PC-3 (cell line): Measurements from ENCODE around the gene CELF2. TPM values are rescaled to one million over a fixed set of nuclear protein-coding genes. Genes with fewer than 3 reads are reported as not detected.

Source experiments
- ATAC-seq: fragments of 200-7000 bp; cut with Tn5 transposase; 2 replicates; pipeline ENCODE4 v1.9.1; 2020; ENCODE audit warnings: mild to moderate bottlenecking, moderate library complexity
- BruUV-seq: library from RNA; stranded (reverse); fragments of 400-500 nt; replicated peaks from 2 replicates; lab custom pipeline; 2021; lab: Mats Ljungman, UMichigan
- CTCF ChIA-PET: fragments of 300-600 bp; sonication (Branson Sonifier 250); formaldehyde crosslinking; loops from one replicate; lab custom pipeline; 2022; ENCODE audit warnings: antibody characterized with exemption; lab: Charles Lee
- POLR2A ChIA-PET: fragments of 300-600 bp; sonication (Branson Sonifier 250); formaldehyde crosslinking; loops from one replicate; lab custom pipeline; 2022; ENCODE audit warnings: antibody characterized with exemption; ENCODE audit not compliant: unreplicated experiment; lab: Charles Lee
- DNase-seq: peaks from one replicate; pipeline ENCODE4 v3.0.0-alpha.2; 2015
- H2AFZ ChIP-seq: fragments of 300-600 bp; sonication (generic); 2 replicates; pipeline ENCODE4 v1.6.0; 2016; ENCODE audit warnings: antibody characterized with exemption, low read length
- H3F3A ChIP-seq: fragments of 300-600 bp; sonication (generic); one replicate; pipeline ENCODE4 v1.6.0; 2017; ENCODE audit warnings: antibody characterized with exemption, low read length, control low read depth, mild to moderate bottlenecking; ENCODE audit not compliant: unreplicated experiment
- H3K27ac ChIP-seq: fragments of 300-600 bp; sonication (generic); 2 replicates; pipeline ENCODE4 v1.5.1; 2016; ENCODE audit warnings: mild to moderate bottlenecking, low read length
- H3K27me3 ChIP-seq: fragments of 300-600 bp; sonication (generic); 2 replicates; pipeline ENCODE4 v1.6.1; 2016; ENCODE audit warnings: low read length, mixed read lengths
- H3K36me3 ChIP-seq: fragments of 300-600 bp; sonication (generic); 2 replicates; pipeline ENCODE4 v1.6.1; 2016; ENCODE audit warnings: low read depth, mixed run types, low read length, mixed read lengths
- H3K4me1 ChIP-seq: fragments of 300-600 bp; sonication (generic); 2 replicates; pipeline ENCODE4 v1.5.1; 2016; ENCODE audit warnings: low read length; ENCODE audit not compliant: insufficient read depth
- H3K4me2 ChIP-seq: fragments of 300-600 bp; sonication (generic); 2 replicates; pipeline ENCODE4 v1.6.0; 2016; ENCODE audit warnings: low read length
- H3K4me3 ChIP-seq: fragments of 300-600 bp; sonication (generic); 2 replicates; pipeline ENCODE4 v1.5.1; 2016; ENCODE audit warnings: mild to moderate bottlenecking, low read length, mixed read lengths
- H3K79me2 ChIP-seq: fragments of 300-600 bp; sonication (generic); 2 replicates; pipeline ENCODE4 v1.6.1; 2017; ENCODE audit warnings: low read length, mixed read lengths
- H3K9ac ChIP-seq: fragments of 300-600 bp; sonication (generic); 2 replicates; pipeline ENCODE4 v1.6.0; 2016; ENCODE audit warnings: mild to moderate bottlenecking, low read length
- H3K9me2 ChIP-seq: fragments of 300-600 bp; sonication (generic); replicated peaks from 2 replicates; pipeline ENCODE4 v1.6.1; 2016; ENCODE audit warnings: mixed run types, low read length, mixed read lengths
- H3K9me3 ChIP-seq: fragments of 300-600 bp; sonication (generic); 2 replicates; pipeline ENCODE4 v1.6.1; 2016; ENCODE audit warnings: low read length, mixed read lengths
- H4K20me1 ChIP-seq: fragments of 300-600 bp; sonication (generic); 2 replicates; pipeline ENCODE4 v1.6.1; 2016; ENCODE audit warnings: low read length, mixed read lengths
- CTCF ChIP-seq: fragments of 300-600 bp; sonication (generic); conservative IDR thresholded peaks from 2 replicates; pipeline ENCODE4 v1.5.1; 2017; ENCODE audit warnings: antibody characterized with exemption, low read depth, mild to moderate bottlenecking, low read length
- EZH2 ChIP-seq: fragments of 300-600 bp; sonication (generic); IDR thresholded peaks from one replicate; pipeline ENCODE4 v1.6.1; 2017; ENCODE audit warnings: antibody characterized with exemption, mild to moderate bottlenecking, low read length; ENCODE audit not compliant: unreplicated experiment
- EZH2phosphoT487 ChIP-seq: fragments of 300-600 bp; sonication (generic); IDR thresholded peaks from 2 replicates; pipeline ENCODE4 v1.6.1; 2018; ENCODE audit warnings: mild to moderate bottlenecking, antibody characterized with exemption, low read length, borderline replicate concordance
- intact Hi-C: fragments of 100-400 bp; cut with micrococcal nuclease; formaldehyde crosslinking; loops from 2 replicates; pipeline ENCODE4 v1.9.0; 2023
- total RNA-seq: library from RNA; depleted of rRNA; stranded (reverse); fragments of >200 nt; gene quantifications from 2 replicates; pipeline ENCODE4 v1.2.3, GENCODE V29; 2014

The CELF2 gene
- total RNA-seq, 1 experiment from 2014 or later, result not detected

DNA sequence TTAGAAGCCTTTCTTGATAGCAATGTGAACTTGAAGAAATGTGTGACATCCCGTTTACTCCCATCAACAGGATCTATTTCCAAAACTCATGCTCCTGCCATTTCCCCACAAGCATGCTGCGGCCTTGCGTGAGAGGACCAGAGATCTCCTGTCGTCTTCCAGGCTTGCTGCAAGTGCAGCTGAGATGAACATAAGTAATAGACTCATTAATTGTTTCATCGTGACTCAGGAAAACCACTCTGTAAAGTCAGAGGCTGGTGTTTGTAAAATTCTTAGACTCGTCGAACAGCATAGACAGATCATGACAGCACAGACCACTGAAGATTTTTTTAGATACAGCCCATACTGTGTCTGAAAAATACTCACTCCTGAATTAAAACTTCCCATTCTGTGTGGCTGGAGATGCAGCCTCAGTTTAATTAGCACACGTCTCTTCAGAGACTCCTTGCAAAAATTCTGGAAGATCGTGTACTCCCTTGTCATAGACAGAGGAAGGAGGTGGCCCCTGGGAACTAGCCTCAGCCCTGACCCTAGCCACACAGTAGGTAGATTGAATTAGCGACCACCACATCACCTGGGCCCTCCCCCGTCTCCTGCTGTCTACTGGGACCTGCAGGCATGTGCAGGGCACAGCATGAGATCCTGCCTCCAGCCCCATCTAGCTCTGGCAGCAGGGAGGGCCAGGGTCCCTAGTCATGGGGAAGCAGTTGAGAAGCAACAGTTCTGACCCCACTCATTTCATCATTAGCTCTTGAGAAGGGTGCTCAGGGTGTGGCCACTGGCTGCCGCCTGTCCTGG lies 226.0 kb downstream of the CELF2 start:
- Histone ChIP-seq H3K9ac (no peak overlapping the region), H3K4me1 (no peaks in the 10 kb centered on the region), H3K4me3 (no peak overlapping the region), H3K27me3 (peaks cover 12% of the 10 kb centered on the region; the same call in 1 of the 2 replicates), H3K9me2 (no peaks in the 10 kb centered on the region), H3K79me2 (no peaks in the 10 kb centered on the region), H3K36me3 (no peaks in the 10 kb centered on the region), H2AFZ (no peak overlapping the region), H3K4me2 (no peak overlapping the region), H3K27ac (no peak overlapping the region), H3K9me3 (no peaks in the 10 kb centered on the region), H3F3A (no peaks in the 10 kb centered on the region), H4K20me1 (no peaks in the 10 kb centered on the region)
- ChIA-PET CTCF (no interaction called here), POLR2A (no interaction called here)
- ATAC-seq, result no peak
- intact Hi-C loops, result no loop called here
- no TSS peak for BruUV-seq
- no peak for DNase-seq
- no peak for TF ChIP-seq CTCF
- no peak for TF ChIP-seq EZH2
- TF ChIP-seq EZH2phosphoT487, result no peak

- Histone ChIP-seq H3K4me2 (no peak overlapping the region), H3K27ac (no peak overlapping the region), H3K4me3 (no peak overlapping the region), H3K27me3 (peaks cover 18% of the 10 kb centered on the region; the same call in 1 of the 2 replicates), H4K20me1 (no peaks in the 10 kb centered on the region), H3F3A (no peaks in the 10 kb centered on the region), H3K79me2 (no peaks in the 10 kb centered on the region), H3K4me1 (no peaks in the 10 kb centered on the region), H3K9ac (no peak overlapping the region), H2AFZ (no peak overlapping the region), H3K9me2 (no peaks in the 10 kb centered on the region), H3K9me3 (no peaks in the 10 kb centered on the region), H3K36me3 (no peaks in the 10 kb centered on the region)
- ATAC-seq, result no peak
- no peak for TF ChIP-seq CTCF
- no TSS peak for BruUV-seq
- intact Hi-C loops, result no loop called here
- ChIA-PET POLR2A (no interaction called here), CTCF (no interaction called here)
- no peak for DNase-seq
Measured at GRCh38 chr10:11245095-11245479, 227.4 kb downstream of the CELF2 start.

DNA sequence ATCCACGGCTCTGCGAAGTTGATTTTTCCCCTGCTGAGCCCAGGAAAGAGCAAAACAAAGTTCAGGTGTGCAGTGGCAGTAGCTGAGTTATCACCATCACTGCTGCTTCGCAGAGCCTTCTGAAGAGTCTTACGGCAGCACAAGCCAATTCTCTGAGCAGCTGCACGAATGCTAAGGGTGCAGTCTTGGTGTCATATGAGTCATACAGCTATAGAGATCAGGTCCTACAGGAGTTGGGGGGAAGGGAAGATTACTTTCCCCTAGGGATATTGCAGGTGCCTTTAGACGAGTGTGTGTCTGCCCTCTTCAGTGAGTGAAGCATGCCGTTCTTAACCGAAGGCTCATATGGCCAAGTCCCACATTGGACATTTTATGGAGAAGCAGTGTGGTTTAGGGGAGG lies 227.8 kb downstream of the CELF2 start:
- ChIA-PET POLR2A (no interaction called here), CTCF (no interaction called here)
- no peak overlapping the region for H2AFZ ChIP-seq
- no peaks in the 10 kb centered on the region for H3K9me2 ChIP-seq
- no peak overlapping the region for H3K4me2 ChIP-seq
- no peaks in the 10 kb centered on the region for H3K79me2 ChIP-seq
- peaks cover 20% of the 10 kb centered on the region for H3K27me3 ChIP-seq
- H3K36me3 ChIP-seq, result no peaks in the 10 kb centered on the region
- DNase-seq (no peak), ATAC-seq (no peak)
- no peak for TF ChIP-seq EZH2
- H3K4me3 ChIP-seq, result no peak overlapping the region
- BruUV-seq, result no TSS peak
- intact Hi-C loops, result no loop called here
- no peaks in the 10 kb centered on the region for H3F3A ChIP-seq
- no peak overlapping the region for H3K27ac ChIP-seq
- no peak overlapping the region for H3K9ac ChIP-seq
- H4K20me1 ChIP-seq, result no peaks in the 10 kb centered on the region
- no peaks in the 10 kb centered on the region for H3K9me3 ChIP-seq
- no peaks in the 10 kb centered on the region for H3K4me1 ChIP-seq
